Keratinocyte (primary cell): Measurements from ENCODE around the gene KCNQ1OT1. TPM values are rescaled to one million over a fixed set of nuclear protein-coding genes. Genes with fewer than 3 reads are reported as not detected.

Experiments used
- DNase-seq: peaks from one replicate; pipeline ENCODE4 v3.0.0-alpha.2; 2011; ENCODE audit warnings: low read depth, missing footprints, low spot score
- FAIRE-seq: peaks from 2 replicates; lab custom pipeline; 2011; peaks lifted over from hg19 to GRCh38; lab: Jason Lieb, UNC
- H2AFZ ChIP-seq: 2 replicates; pipeline ENCODE4 v1.6.0; 2012; ENCODE audit warnings: low read length, control low read depth, inconsistent platforms; ENCODE audit not compliant: control insufficient read depth
- H3K27ac ChIP-seq: 2 replicates; pipeline ENCODE4 v1.5.1; 2011; ENCODE audit warnings: low read length; ENCODE audit not compliant: control insufficient read depth, insufficient read depth
- H3K27me3 ChIP-seq: 3 replicates; pipeline ENCODE4 v1.6.0; 2011; ENCODE audit warnings: low read length; ENCODE audit not compliant: control insufficient read depth, insufficient read depth; ENCODE audit errors: extremely low read depth
- H3K36me3 ChIP-seq, 2 experiments: 2 replicates in 1 of 2; 3 replicates in 1 of 2; pipeline ENCODE4 v1.5.1; 2011; ENCODE audit warnings: low read length in 2 of 2, mild to moderate bottlenecking in 1 of 2; ENCODE audit not compliant: control insufficient read depth in 2 of 2, insufficient read depth in 2 of 2; ENCODE audit errors: extremely low read depth in 1 of 2
- H3K4me1 ChIP-seq: 3 replicates; pipeline ENCODE4 v1.5.1; 2011; ENCODE audit warnings: low read length; ENCODE audit not compliant: control insufficient read depth, insufficient read depth; ENCODE audit errors: extremely low read depth
- H3K4me2 ChIP-seq: 3 replicates; pipeline ENCODE4 v1.6.0; 2011; ENCODE audit warnings: low read depth, low read length; ENCODE audit not compliant: control insufficient read depth, insufficient read depth; ENCODE audit errors: extremely low read depth
- H3K4me3 ChIP-seq, 3 experiments: fragments of 200-600 bp in 1 of 3; sonication (generic) in 1 of 3; 2 replicates in 2 of 3; 3 replicates in 1 of 3; pipeline ENCODE4 v1.5.1; 2011 to 2016; ENCODE audit warnings: low read length in 3 of 3, mild to moderate bottlenecking in 3 of 3, control low read depth in 2 of 3, inconsistent platforms in 1 of 3, low read depth in 1 of 3, mixed read lengths in 1 of 3, mixed run types in 1 of 3, moderate library complexity in 1 of 3; ENCODE audit not compliant: control insufficient read depth in 2 of 3, insufficient read depth in 2 of 3; ENCODE audit errors: extremely low read depth in 1 of 3
- H3K79me2 ChIP-seq: 2 replicates; pipeline ENCODE4 v1.6.0; 2012; ENCODE audit warnings: low read length; ENCODE audit not compliant: control insufficient read depth, insufficient read depth
- H3K9ac ChIP-seq: 3 replicates; pipeline ENCODE4 v1.6.0; 2011; ENCODE audit warnings: low read length; ENCODE audit not compliant: control insufficient read depth, insufficient read depth; ENCODE audit errors: extremely low read depth
- H3K9me1 ChIP-seq: 3 replicates; pipeline ENCODE4 v1.6.0; 2011; ENCODE audit warnings: low read length; ENCODE audit not compliant: control insufficient read depth, insufficient read depth; ENCODE audit errors: extremely low read depth
- H3K9me3 ChIP-seq: 2 replicates; pipeline ENCODE4 v1.5.1; 2012; ENCODE audit warnings: low read depth, low read length; ENCODE audit not compliant: control insufficient read depth
- H4K20me1 ChIP-seq: 3 replicates; pipeline ENCODE4 v1.6.0; 2011; ENCODE audit warnings: low read length; ENCODE audit not compliant: control insufficient read depth, insufficient read depth; ENCODE audit errors: extremely low read depth
- EZH2 ChIP-seq: IDR thresholded peaks from one replicate; pipeline ENCODE4 v1.6.1; 2012; ENCODE audit warnings: inconsistent platforms, mild to moderate bottlenecking, low read length, moderate library complexity
- dilution Hi-C: fragments of 300-500 bp; cut with MboI; formaldehyde crosslinking; loops from one replicate; pipeline ENCODE4 v1.7.0; 2020; ENCODE audit warnings: low sequenced_read_pairs; ENCODE audit not compliant: extremely low pct_ligation_motif_present
- polyA plus RNA-seq, 5 experiments: library from polyadenylated mRNA; depleted of rRNA in 3 of 5; stranded (reverse) in 3 of 5; stranded (forward) in 1 of 5; unstranded in 1 of 5; fragments of >200 nt; gene quantifications; 1 replicate in 1 of 5; 2 replicates in 3 of 5; 3 replicates in 1 of 5; pipeline versions ENCODE4 v1.2.1 to v1.2.3, GENCODE V29; 2011 to 2012; ENCODE audit warnings: missing spikeins in 2 of 5, low read depth in 1 of 5, low replicate concordance in 1 of 5
- TF ChIP-seq, protein P1 (sequence below), 3 experiments: IDR thresholded peaks in 1 of 3; conservative IDR thresholded peaks in 1 of 3; optimal IDR thresholded peaks in 1 of 3; 2 replicates in 2 of 3; 3 replicates in 1 of 3; pipeline versions ENCODE3 to v1.5.1; 2011; ENCODE audit warnings: low read length in 3 of 3, mild to moderate bottlenecking in 3 of 3, moderate library complexity in 2 of 3, control low read depth in 1 of 3, inconsistent platforms in 1 of 3; ENCODE audit not compliant: insufficient read depth in 2 of 3; ENCODE audit errors: extremely low read depth in 1 of 3

KCNQ1OT1 gene
- polyA plus RNA-seq, 1 donor (not counting 4 experiments of a cell fraction or from before 2014, with no cell fraction given): 0.07 TPM

DNA sequence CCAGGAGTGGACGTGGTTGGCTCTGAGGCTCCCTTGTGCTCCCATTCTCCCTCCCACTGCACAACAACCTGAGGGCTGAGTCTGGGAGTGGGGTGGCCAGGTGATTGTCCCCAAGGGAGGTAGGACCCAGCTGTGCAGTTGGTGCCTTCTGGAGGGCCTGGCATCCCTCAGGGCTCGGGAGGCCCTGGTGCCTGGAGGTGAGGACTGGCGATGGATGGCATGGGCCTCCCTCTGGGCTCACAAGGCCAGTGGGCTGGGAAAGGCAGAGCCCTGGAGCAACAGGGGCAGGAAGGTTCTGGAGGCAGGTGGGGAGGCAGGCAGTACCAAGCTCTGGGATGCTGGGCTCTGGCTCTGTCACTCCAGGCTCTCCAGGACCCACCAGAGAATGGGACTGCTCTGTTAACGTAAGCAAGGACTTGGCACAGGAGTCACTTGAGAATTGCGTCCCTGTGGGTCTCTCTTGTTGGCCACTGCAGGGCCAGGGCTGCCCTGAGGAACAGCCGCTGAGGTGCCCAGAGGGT is 114.2 kb downstream of the KCNQ1OT1 start:
- Histone ChIP-seq H3K27ac (no peak overlapping the region), H3K9me3 (no peaks in the 10 kb centered on the region), H3K79me2 (no peaks in the 10 kb centered on the region), H3K27me3 (peaks cover 6% of the 10 kb centered on the region), H3K36me3 (no peaks in the 10 kb centered on the region), H3K9me1 (no peaks in the 10 kb centered on the region), H3K4me3 (no peak overlapping the region), H2AFZ (no peak overlapping the region), H4K20me1 (no peaks in the 10 kb centered on the region), H3K4me1 (no peaks in the 10 kb centered on the region), H3K4me2 (no peak overlapping the region), H3K9ac (no peak overlapping the region)
- dilution Hi-C loops: no loop called here
- no peak for FAIRE-seq
- TF ChIP-seq EZH2: no peak
- TF ChIP-seq, protein P1, sequence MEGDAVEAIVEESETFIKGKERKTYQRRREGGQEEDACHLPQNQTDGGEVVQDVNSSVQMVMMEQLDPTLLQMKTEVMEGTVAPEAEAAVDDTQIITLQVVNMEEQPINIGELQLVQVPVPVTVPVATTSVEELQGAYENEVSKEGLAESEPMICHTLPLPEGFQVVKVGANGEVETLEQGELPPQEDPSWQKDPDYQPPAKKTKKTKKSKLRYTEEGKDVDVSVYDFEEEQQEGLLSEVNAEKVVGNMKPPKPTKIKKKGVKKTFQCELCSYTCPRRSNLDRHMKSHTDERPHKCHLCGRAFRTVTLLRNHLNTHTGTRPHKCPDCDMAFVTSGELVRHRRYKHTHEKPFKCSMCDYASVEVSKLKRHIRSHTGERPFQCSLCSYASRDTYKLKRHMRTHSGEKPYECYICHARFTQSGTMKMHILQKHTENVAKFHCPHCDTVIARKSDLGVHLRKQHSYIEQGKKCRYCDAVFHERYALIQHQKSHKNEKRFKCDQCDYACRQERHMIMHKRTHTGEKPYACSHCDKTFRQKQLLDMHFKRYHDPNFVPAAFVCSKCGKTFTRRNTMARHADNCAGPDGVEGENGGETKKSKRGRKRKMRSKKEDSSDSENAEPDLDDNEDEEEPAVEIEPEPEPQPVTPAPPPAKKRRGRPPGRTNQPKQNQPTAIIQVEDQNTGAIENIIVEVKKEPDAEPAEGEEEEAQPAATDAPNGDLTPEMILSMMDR (optimal IDR thresholded peaks at IDR 0.05 in 1 of 3, IDR thresholded peaks at IDR 0.05 in 1 of 3, conservative IDR thresholded peaks at IDR 0.05 in 1 of 3; ENCODE audit: extremely low read depth in 1 of 3, insufficient read depth in 2 of 3, low read length in 3 of 3): no peak
- DNase-seq: no peak

GRCh38 chr11:2584812-2585565 is 114.8 kb downstream of the KCNQ1OT1 start:
- no peak overlapping the region for H3K27ac ChIP-seq
- H4K20me1 ChIP-seq: no peaks in the 10 kb centered on the region
- no peaks in the 10 kb centered on the region for H3K9me1 ChIP-seq
- TF ChIP-seq, protein P1 (optimal IDR thresholded peaks at IDR 0.05 in 1 of 3, IDR thresholded peaks at IDR 0.05 in 1 of 3, conservative IDR thresholded peaks at IDR 0.05 in 1 of 3; ENCODE audit: extremely low read depth in 1 of 3, insufficient read depth in 2 of 3, low read length in 3 of 3): no peak
- no peak for TF ChIP-seq EZH2
- peaks cover 6% of the 10 kb centered on the region for H3K27me3 ChIP-seq
- no peaks in the 10 kb centered on the region for H3K9me3 ChIP-seq
- DNase-seq: no peak
- no peaks in the 10 kb centered on the region for H3K79me2 ChIP-seq
- dilution Hi-C loops: no loop called here
- H3K36me3 ChIP-seq: no peaks in the 10 kb centered on the region
- no peak overlapping the region for H2AFZ ChIP-seq
- no peak overlapping the region for H3K4me2 ChIP-seq
- no peak for FAIRE-seq
- no peak overlapping the region for H3K9ac ChIP-seq
- H3K4me1 ChIP-seq: no peaks in the 10 kb centered on the region
- H3K4me3 ChIP-seq: no peak overlapping the region
